ENCODE data around the gene NOTCH4.

The NOTCH4 gene

DNA sequence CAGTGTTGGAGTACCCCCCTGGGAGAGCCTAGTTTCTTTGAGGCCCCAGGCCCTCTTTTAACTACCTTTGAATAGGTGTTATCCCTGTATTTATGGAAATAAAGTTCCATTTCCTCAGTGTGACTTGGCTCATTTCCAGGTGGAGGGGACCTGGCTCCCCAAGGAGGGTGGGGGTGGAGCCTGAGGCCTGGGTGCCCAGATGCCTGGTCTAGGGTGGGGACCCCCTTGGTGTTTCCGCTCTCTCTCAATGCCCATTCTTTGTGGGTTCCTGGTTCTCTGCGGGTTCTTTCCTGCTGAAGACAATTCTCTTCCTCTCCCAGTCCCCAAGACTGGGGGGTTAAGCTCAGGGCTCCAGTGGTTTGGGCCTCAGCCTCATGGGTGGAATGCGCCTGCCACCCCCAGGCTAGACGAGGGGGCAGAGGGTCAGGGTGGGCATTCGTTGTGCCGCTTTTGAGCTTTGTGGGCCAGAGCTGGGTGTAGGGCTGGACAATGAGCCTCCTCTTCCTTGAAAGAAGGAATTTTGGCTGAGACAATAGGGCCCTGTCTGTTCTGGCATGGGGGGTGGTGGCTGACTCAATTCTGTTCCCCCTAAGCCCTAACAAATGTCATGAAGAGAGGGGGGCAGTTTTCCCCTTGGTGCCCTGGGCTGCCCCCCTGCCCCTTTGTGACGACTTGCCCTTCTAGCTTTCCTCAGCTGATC lies 60.2 kb downstream of the NOTCH4 start:
- ChIA-PET POLR2A (interaction anchor here (1.4 to 1.5 kb wide), 2 partner anchors 13 to 36 kb away, joined by 3 to 8 read pairs; partner anchors contain the start of gene ATF6B), CTCF (interaction anchor here (1.1 to 2.6 kb wide), 5 partner anchors 9 to 211 kb away, joined by 3 to 16 read pairs (median 3); partner anchors contain the start of gene PRRT1)
- Histone ChIP-seq H3K36me3 (ENCODE audit: control insufficient read depth in 2 of 2, insufficient read depth in 1 of 2, low read length in 2 of 2) (peaks cover 9 to 59% of the 10 kb centered on the region in 2 experiments; a peak in 2 of 3 replicates), H3K4me1 (ENCODE audit: control insufficient read depth, insufficient read depth, low read length) (no peaks in the 10 kb centered on the region), H3K4me3 (ENCODE audit: low read depth, low read length) (no peak overlapping the region), H3K27ac (ENCODE audit: extremely low read depth, low read depth, low read length) (no peak overlapping the region), H3K9me3 (ENCODE audit: control insufficient read depth, insufficient read depth, low read depth, low read length) (no peaks in the 10 kb centered on the region)
- TF ChIP-seq ZNF112 (tag by site-specific recombination; IDR thresholded peaks at IDR 0.05): no peak
- no peak for TF ChIP-seq SALL2 (tag by site-specific recombination; IDR thresholded peaks at IDR 0.05; ENCODE audit: borderline replicate concordance)
- TF ChIP-seq ZNF223 (tag by site-specific recombination; IDR thresholded peaks at IDR 0.05): no peak
- TF ChIP-seq, protein P1, sequence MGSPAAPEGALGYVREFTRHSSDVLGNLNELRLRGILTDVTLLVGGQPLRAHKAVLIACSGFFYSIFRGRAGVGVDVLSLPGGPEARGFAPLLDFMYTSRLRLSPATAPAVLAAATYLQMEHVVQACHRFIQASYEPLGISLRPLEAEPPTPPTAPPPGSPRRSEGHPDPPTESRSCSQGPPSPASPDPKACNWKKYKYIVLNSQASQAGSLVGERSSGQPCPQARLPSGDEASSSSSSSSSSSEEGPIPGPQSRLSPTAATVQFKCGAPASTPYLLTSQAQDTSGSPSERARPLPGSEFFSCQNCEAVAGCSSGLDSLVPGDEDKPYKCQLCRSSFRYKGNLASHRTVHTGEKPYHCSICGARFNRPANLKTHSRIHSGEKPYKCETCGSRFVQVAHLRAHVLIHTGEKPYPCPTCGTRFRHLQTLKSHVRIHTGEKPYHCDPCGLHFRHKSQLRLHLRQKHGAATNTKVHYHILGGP (tag by site-specific recombination; IDR thresholded peaks at IDR 0.05): no peak
- no peak for TF ChIP-seq ZNF394 (tag by site-specific recombination; IDR thresholded peaks at IDR 0.05; ENCODE audit: borderline replicate concordance)
- TF ChIP-seq ZNF621 (tag by site-specific recombination; IDR thresholded peaks at IDR 0.05): no peak
- TF ChIP-seq SCRT1 (tag by site-specific recombination; IDR thresholded peaks at IDR 0.05; ENCODE audit: borderline replicate concordance): no peak
- no peak for TF ChIP-seq ZNF157 (tag by site-specific recombination; IDR thresholded peaks at IDR 0.05)
- TF ChIP-seq ZNF76 (tag by site-specific recombination; IDR thresholded peaks at IDR 0.05; ENCODE audit: borderline replicate concordance, low read depth): no peak
- TF ChIP-seq EGR2 (tag by site-specific recombination; IDR thresholded peaks at IDR 0.05; ENCODE audit: low read depth): no peak
- no peak for TF ChIP-seq ZNF664 (tag by site-specific recombination; IDR thresholded peaks at IDR 0.05)
- TF ChIP-seq, protein P2, sequence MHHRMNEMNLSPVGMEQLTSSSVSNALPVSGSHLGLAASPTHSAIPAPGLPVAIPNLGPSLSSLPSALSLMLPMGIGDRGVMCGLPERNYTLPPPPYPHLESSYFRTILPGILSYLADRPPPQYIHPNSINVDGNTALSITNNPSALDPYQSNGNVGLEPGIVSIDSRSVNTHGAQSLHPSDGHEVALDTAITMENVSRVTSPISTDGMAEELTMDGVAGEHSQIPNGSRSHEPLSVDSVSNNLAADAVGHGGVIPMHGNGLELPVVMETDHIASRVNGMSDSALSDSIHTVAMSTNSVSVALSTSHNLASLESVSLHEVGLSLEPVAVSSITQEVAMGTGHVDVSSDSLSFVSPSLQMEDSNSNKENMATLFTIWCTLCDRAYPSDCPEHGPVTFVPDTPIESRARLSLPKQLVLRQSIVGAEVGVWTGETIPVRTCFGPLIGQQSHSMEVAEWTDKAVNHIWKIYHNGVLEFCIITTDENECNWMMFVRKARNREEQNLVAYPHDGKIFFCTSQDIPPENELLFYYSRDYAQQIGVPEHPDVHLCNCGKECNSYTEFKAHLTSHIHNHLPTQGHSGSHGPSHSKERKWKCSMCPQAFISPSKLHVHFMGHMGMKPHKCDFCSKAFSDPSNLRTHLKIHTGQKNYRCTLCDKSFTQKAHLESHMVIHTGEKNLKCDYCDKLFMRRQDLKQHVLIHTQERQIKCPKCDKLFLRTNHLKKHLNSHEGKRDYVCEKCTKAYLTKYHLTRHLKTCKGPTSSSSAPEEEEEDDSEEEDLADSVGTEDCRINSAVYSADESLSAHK (tag by site-specific recombination; IDR thresholded peaks at IDR 0.05): no peak
- TF ChIP-seq BCL11A (tag by site-specific recombination; IDR thresholded peaks at IDR 0.05; ENCODE audit: low read depth): no peak
- TF ChIP-seq ZNF560 (tag by site-specific recombination; IDR thresholded peaks at IDR 0.05; ENCODE audit: borderline replicate concordance): no peak
- no peak for TF ChIP-seq SP3 (tag by site-specific recombination; IDR thresholded peaks at IDR 0.05)
- no peak for TF ChIP-seq ZNF221 (tag by site-specific recombination; IDR thresholded peaks at IDR 0.05; ENCODE audit: borderline replicate concordance)
- no peak for TF ChIP-seq ZBTB6 (tag by site-specific recombination; IDR thresholded peaks at IDR 0.05)
- TF ChIP-seq ZNF416 (tag by site-specific recombination; IDR thresholded peaks at IDR 0.05): no peak
- TF ChIP-seq, protein P3, sequence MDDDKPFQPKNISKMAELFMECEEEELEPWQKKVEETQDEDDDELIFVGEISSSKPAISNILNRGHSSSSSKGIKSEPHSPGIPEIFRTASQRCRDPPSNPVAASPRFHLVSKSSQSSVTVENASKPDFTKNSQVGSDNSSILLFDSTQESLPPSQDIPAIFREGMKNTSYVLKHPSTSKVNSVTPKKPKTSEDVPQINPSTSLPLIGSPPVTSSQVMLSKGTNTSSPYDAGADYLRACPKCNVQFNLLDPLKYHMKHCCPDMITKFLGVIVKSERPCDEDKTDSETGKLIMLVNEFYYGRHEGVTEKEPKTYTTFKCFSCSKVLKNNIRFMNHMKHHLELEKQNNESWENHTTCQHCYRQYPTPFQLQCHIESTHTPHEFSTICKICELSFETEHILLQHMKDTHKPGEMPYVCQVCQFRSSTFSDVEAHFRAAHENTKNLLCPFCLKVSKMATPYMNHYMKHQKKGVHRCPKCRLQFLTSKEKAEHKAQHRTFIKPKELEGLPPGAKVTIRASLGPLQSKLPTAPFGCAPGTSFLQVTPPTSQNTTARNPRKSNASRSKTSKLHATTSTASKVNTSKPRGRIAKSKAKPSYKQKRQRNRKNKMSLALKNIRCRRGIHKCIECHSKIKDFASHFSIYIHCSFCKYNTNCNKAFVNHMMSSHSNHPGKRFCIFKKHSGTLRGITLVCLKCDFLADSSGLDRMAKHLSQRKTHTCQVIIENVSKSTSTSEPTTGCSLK (tag by site-specific recombination; IDR thresholded peaks at IDR 0.05): no peak
- no peak for TF ChIP-seq PRDM1 (tag by site-specific recombination; IDR thresholded peaks at IDR 0.05)

All from HEK293 (cell line).